PC-3 (cell line): ENCODE results near the gene SCGB1A1. TPM values are rescaled to one million over a fixed set of nuclear protein-coding genes. Genes with fewer than 3 reads are reported as not detected.

Experiments used
- ATAC-seq: fragments of 200-7000 bp; cut with Tn5 transposase; 2 replicates; pipeline ENCODE4 v1.9.1; 2020; ENCODE audit warnings: mild to moderate bottlenecking, moderate library complexity
- Bru-seq: library from RNA; stranded (reverse); fragments of 400-500 nt; gene quantifications from one replicate; lab custom pipeline; 2021; lab: Mats Ljungman, UMichigan
- BruChase-seq, 2 experiments: library from RNA; stranded (reverse); fragments of 400-500 nt; gene quantifications; one replicate each; lab custom pipeline; 2021; lab: Mats Ljungman, UMichigan
- BruUV-seq: library from RNA; stranded (reverse); fragments of 400-500 nt; replicated peaks from 2 replicates; lab custom pipeline; 2021; lab: Mats Ljungman, UMichigan
- CTCF ChIA-PET: fragments of 300-600 bp; sonication (Branson Sonifier 250); formaldehyde crosslinking; loops from one replicate; lab custom pipeline; 2022; ENCODE audit warnings: antibody characterized with exemption; lab: Charles Lee
- POLR2A ChIA-PET: fragments of 300-600 bp; sonication (Branson Sonifier 250); formaldehyde crosslinking; loops from one replicate; lab custom pipeline; 2022; ENCODE audit warnings: antibody characterized with exemption; ENCODE audit not compliant: unreplicated experiment; lab: Charles Lee
- DNase-seq: peaks from one replicate; pipeline ENCODE4 v3.0.0-alpha.2; 2015
- H2AFZ ChIP-seq: fragments of 300-600 bp; sonication (generic); 2 replicates; pipeline ENCODE4 v1.6.0; 2016; ENCODE audit warnings: antibody characterized with exemption, low read length
- H3F3A ChIP-seq: fragments of 300-600 bp; sonication (generic); one replicate; pipeline ENCODE4 v1.6.0; 2017; ENCODE audit warnings: antibody characterized with exemption, low read length, control low read depth, mild to moderate bottlenecking; ENCODE audit not compliant: unreplicated experiment
- H3K27ac ChIP-seq: fragments of 300-600 bp; sonication (generic); 2 replicates; pipeline ENCODE4 v1.5.1; 2016; ENCODE audit warnings: mild to moderate bottlenecking, low read length
- H3K27me3 ChIP-seq: fragments of 300-600 bp; sonication (generic); 2 replicates; pipeline ENCODE4 v1.6.1; 2016; ENCODE audit warnings: low read length, mixed read lengths
- H3K36me3 ChIP-seq: fragments of 300-600 bp; sonication (generic); 2 replicates; pipeline ENCODE4 v1.6.1; 2016; ENCODE audit warnings: low read depth, mixed run types, low read length, mixed read lengths
- H3K4me1 ChIP-seq: fragments of 300-600 bp; sonication (generic); 2 replicates; pipeline ENCODE4 v1.5.1; 2016; ENCODE audit warnings: low read length; ENCODE audit not compliant: insufficient read depth
- H3K4me2 ChIP-seq: fragments of 300-600 bp; sonication (generic); 2 replicates; pipeline ENCODE4 v1.6.0; 2016; ENCODE audit warnings: low read length
- H3K4me3 ChIP-seq: fragments of 300-600 bp; sonication (generic); 2 replicates; pipeline ENCODE4 v1.5.1; 2016; ENCODE audit warnings: mild to moderate bottlenecking, low read length, mixed read lengths
- H3K79me2 ChIP-seq: fragments of 300-600 bp; sonication (generic); 2 replicates; pipeline ENCODE4 v1.6.1; 2017; ENCODE audit warnings: low read length, mixed read lengths
- H3K9ac ChIP-seq: fragments of 300-600 bp; sonication (generic); 2 replicates; pipeline ENCODE4 v1.6.0; 2016; ENCODE audit warnings: mild to moderate bottlenecking, low read length
- H3K9me2 ChIP-seq: fragments of 300-600 bp; sonication (generic); replicated peaks from 2 replicates; pipeline ENCODE4 v1.6.1; 2016; ENCODE audit warnings: mixed run types, low read length, mixed read lengths
- H3K9me3 ChIP-seq: fragments of 300-600 bp; sonication (generic); 2 replicates; pipeline ENCODE4 v1.6.1; 2016; ENCODE audit warnings: low read length, mixed read lengths
- H4K20me1 ChIP-seq: fragments of 300-600 bp; sonication (generic); 2 replicates; pipeline ENCODE4 v1.6.1; 2016; ENCODE audit warnings: low read length, mixed read lengths
- EZH2 ChIP-seq: fragments of 300-600 bp; sonication (generic); IDR thresholded peaks from one replicate; pipeline ENCODE4 v1.6.1; 2017; ENCODE audit warnings: antibody characterized with exemption, mild to moderate bottlenecking, low read length; ENCODE audit not compliant: unreplicated experiment
- EZH2phosphoT487 ChIP-seq: fragments of 300-600 bp; sonication (generic); IDR thresholded peaks from 2 replicates; pipeline ENCODE4 v1.6.1; 2018; ENCODE audit warnings: mild to moderate bottlenecking, antibody characterized with exemption, low read length, borderline replicate concordance
- intact Hi-C: fragments of 100-400 bp; cut with micrococcal nuclease; formaldehyde crosslinking; loops from 2 replicates; pipeline ENCODE4 v1.9.0; 2023
- long read RNA-seq: library from polyadenylated mRNA; unstranded; transcript quantifications from one replicate; pipeline ENCODE4 v2.0.0, GENCODE V29; 2021; ENCODE audit not compliant: unreplicated experiment
- total RNA-seq: library from RNA; depleted of rRNA; stranded (reverse); fragments of >200 nt; gene quantifications from 2 replicates; pipeline ENCODE4 v1.2.3, GENCODE V29; 2014; rRNA removed
- TF ChIP-seq, protein P1 (sequence below): fragments of 300-600 bp; sonication (generic); conservative IDR thresholded peaks from 2 replicates; pipeline ENCODE4 v1.5.1; 2017; ENCODE audit warnings: antibody characterized with exemption, low read depth, mild to moderate bottlenecking, low read length

SCGB1A1 gene, protein sequence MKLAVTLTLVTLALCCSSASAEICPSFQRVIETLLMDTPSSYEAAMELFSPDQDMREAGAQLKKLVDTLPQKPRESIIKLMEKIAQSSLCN
- not detected in 2 replicates for total RNA-seq
- Bru-seq, nascent RNA, result percentile 5 among the genes with signal in this experiment
- BruChase-seq, experiment 1, labeled RNA remaining after a 6-hour chase, result percentile 2 among the genes with signal in this experiment
- percentile 4 among the genes with signal in this experiment for BruChase-seq, experiment 2, labeled RNA remaining after a 2-hour chase
- long read RNA-seq, partial matches to known transcripts, result 0 of 1 reads
- long read RNA-seq, other reads (novel, unspliced or antisense), result 0 of 1 reads

GRCh38 chr11:62418733-62419132 lies at the start of gene SCGB1A1:
Gene SCGB1A1 (plus strand): TSS chr11:62419033. CDS start chr11:62419096, 63 bp downstream.
- no peaks in the 10 kb centered on the region for H3K9me3 ChIP-seq
- ChIA-PET CTCF (no interaction called here), POLR2A (no interaction called here)
- no peak within 1 kb of the TSS for H3K4me3 ChIP-seq
- TF ChIP-seq EZH2, result no peak
- TF ChIP-seq, protein P1, sequence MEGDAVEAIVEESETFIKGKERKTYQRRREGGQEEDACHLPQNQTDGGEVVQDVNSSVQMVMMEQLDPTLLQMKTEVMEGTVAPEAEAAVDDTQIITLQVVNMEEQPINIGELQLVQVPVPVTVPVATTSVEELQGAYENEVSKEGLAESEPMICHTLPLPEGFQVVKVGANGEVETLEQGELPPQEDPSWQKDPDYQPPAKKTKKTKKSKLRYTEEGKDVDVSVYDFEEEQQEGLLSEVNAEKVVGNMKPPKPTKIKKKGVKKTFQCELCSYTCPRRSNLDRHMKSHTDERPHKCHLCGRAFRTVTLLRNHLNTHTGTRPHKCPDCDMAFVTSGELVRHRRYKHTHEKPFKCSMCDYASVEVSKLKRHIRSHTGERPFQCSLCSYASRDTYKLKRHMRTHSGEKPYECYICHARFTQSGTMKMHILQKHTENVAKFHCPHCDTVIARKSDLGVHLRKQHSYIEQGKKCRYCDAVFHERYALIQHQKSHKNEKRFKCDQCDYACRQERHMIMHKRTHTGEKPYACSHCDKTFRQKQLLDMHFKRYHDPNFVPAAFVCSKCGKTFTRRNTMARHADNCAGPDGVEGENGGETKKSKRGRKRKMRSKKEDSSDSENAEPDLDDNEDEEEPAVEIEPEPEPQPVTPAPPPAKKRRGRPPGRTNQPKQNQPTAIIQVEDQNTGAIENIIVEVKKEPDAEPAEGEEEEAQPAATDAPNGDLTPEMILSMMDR, result no peak
- no peaks in the 10 kb centered on the region for H3K36me3 ChIP-seq
- H3K4me2 ChIP-seq, result no peak within 1 kb of the TSS
- no peaks in the 10 kb centered on the region for H3K9me2 ChIP-seq
- no peak within 1 kb of the TSS for H3K27ac ChIP-seq
- H2AFZ ChIP-seq, result no peak within 1 kb of the TSS
- no peaks in the 10 kb centered on the region for H4K20me1 ChIP-seq
- intact Hi-C loops, result no loop called here
- no peak for DNase-seq
- H3K79me2 ChIP-seq, result no peaks in the 10 kb centered on the region
- no peak for ATAC-seq
- no peaks in the 10 kb centered on the region for H3K27me3 ChIP-seq
- no peak within 1 kb of the TSS for H3K9ac ChIP-seq
- no peaks in the 10 kb centered on the region for H3K4me1 ChIP-seq
- no peaks in the 10 kb centered on the region for H3F3A ChIP-seq
- no TSS peak for BruUV-seq

- no peaks in the 10 kb centered on the region for H3K36me3 ChIP-seq
- DNase-seq, result no peak
- no peaks in the 10 kb centered on the region for H3K79me2 ChIP-seq
- H3K4me3 ChIP-seq, result no peak overlapping the region
- no peaks in the 10 kb centered on the region for H3K27me3 ChIP-seq
- H3K9me3 ChIP-seq, result no peaks in the 10 kb centered on the region
- H3K27ac ChIP-seq, result no peak overlapping the region
- ChIA-PET POLR2A (no interaction called here), CTCF (no interaction called here)
- H3F3A ChIP-seq, result no peaks in the 10 kb centered on the region
- H3K4me2 ChIP-seq, result no peak overlapping the region
- intact Hi-C loops, result no loop called here
- H4K20me1 ChIP-seq, result no peaks in the 10 kb centered on the region
- no peak overlapping the region for H3K9ac ChIP-seq
- no peak for TF ChIP-seq EZH2
- ATAC-seq, result no peak
- no peaks in the 10 kb centered on the region for H3K4me1 ChIP-seq
- BruUV-seq, result no TSS peak
- no peaks in the 10 kb centered on the region for H3K9me2 ChIP-seq
- no peak overlapping the region for H2AFZ ChIP-seq
These were observed 47.9 kb upstream of the SCGB1A1 start for GRCh38 chr11:62370743-62371440.

DNA sequence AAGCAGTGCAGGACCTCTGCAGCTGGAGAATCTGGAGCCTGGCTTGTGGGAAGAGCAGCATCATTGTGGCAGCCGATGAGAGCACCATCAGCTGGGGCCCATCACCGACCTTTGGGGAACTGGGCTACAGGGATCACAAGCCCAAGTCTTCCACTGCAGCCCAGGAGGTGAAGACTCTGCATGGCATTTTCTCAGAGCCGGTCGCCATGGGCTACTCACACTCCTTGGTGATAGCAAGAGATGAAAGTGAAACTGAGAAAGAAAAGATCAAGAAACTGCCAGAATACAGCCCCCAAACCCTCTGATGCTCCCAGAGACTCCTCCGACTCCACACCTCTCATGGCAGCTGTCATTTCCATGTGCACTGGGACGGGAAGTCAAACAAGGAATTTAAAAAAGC lies 46.0 kb upstream of the SCGB1A1 start:
- Histone ChIP-seq H3K27me3 (no peaks in the 10 kb centered on the region), H3K9ac (no peak overlapping the region), H3K9me2 (no peaks in the 10 kb centered on the region), H3K4me3 (no peak overlapping the region), H3K36me3 (no peaks in the 10 kb centered on the region), H3K4me2 (no peak overlapping the region), H3K27ac (no peak overlapping the region), H3K79me2 (no peaks in the 10 kb centered on the region), H2AFZ (no peak overlapping the region), H4K20me1 (no peaks in the 10 kb centered on the region), H3K4me1 (no peaks in the 10 kb centered on the region), H3F3A (no peaks in the 10 kb centered on the region), H3K9me3 (no peaks in the 10 kb centered on the region)
- ChIA-PET POLR2A (no interaction called here), CTCF (no interaction called here)
- intact Hi-C loops, result no loop called here
- ATAC-seq (no peak), DNase-seq (no peak)
- no TSS peak for BruUV-seq
- no peak for TF ChIP-seq EZH2
- TF ChIP-seq EZH2phosphoT487, result no peak
- TF ChIP-seq, protein P1, result no peak
